DMS79 (cell line): ENCODE results near the gene DNAAF8.

ENCODE experiments used
- DNase-seq: peaks from one replicate; lab custom pipeline; 2025; lab: John Stamatoyannopoulos, UW

Gene DNAAF8

GRCh38 chr16:4695473-4696171 is 38.7 kb upstream of the DNAAF8 start:
- no peak for DNase-seq

DNA sequence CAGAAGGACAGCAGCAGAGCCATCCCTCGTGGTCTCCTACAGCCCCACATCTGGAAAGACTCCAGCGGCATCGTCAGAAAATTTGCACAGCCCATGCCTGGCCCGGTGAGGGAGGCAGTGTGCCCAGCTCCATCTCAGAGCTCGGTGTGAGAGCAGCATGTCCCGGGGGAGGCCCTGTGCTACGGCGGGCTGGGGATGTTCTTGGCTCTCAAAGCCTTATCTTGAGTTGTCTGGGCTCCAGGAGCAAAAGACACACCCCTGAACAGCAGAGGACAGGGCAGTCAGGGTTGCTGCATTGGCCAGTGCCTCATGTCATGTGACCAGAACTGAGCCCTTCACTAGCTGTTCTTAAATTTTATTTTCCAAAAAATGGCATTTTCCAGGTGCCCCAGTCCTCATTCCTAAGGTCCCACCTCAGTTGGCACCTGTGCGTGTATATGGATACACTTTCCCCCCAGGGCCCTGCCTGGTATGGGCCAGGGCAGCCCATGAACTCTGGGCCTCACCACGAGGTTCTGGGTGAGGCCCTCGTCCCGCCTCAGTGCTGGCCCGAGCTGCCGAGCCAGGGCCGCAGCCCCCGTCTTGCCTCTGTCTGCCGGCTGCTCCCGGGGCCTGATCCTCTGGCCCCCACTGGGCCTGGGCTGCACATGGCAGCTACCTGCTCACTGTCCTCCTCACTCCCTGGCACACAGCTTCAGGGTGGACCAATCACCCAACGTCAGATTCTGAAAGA is 38.0 kb upstream of the DNAAF8 start:
- DNase-seq, result no peak

GRCh38 chr16:4696905-4697847 is 37.2 kb upstream of the DNAAF8 start:
- DNase-seq, result no peak

- DNase-seq, result no peak
These were observed 36.5 kb upstream of the DNAAF8 start for GRCh38 chr16:4697848-4698291.

DNA sequence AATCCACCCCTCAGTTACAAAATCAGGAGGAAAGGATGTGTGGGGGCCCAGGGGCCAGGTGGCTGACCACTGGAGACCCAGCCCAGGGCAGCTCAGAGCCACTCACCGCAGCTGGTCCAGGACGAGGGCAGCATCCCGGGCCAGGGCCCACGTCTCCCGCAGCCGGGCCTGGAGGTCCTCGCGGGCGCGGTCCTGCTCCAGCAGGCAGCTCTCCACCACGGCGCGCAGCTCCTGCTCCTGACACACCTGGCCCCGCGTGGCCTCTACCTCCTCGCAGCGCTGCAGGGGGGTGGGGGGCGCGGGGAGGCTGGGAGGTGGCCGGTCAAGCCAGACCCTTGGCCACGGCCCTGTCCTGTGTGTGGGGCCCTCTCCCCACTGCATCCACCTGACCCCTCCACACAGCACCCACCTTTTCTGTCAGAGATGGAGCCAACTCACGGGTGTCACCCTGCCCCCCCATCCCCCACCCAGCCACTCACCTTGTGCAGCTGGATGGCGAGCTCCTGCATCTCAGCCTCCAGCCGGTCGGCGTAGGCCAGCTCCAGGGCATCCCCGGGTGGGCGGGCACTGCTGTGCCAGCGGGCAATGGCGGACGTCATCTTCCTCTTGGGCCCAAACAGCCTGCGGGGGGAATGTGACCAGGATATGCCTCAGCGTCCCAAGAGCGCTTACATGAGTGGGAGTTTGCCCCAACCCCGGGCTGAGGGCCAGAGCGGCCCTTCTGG is 35.9 kb upstream of the DNAAF8 start:
- no peak for DNase-seq

GRCh38 chr16:4699046-4699556 is 35.2 kb upstream of the DNAAF8 start:
- no peak for DNase-seq

DNA sequence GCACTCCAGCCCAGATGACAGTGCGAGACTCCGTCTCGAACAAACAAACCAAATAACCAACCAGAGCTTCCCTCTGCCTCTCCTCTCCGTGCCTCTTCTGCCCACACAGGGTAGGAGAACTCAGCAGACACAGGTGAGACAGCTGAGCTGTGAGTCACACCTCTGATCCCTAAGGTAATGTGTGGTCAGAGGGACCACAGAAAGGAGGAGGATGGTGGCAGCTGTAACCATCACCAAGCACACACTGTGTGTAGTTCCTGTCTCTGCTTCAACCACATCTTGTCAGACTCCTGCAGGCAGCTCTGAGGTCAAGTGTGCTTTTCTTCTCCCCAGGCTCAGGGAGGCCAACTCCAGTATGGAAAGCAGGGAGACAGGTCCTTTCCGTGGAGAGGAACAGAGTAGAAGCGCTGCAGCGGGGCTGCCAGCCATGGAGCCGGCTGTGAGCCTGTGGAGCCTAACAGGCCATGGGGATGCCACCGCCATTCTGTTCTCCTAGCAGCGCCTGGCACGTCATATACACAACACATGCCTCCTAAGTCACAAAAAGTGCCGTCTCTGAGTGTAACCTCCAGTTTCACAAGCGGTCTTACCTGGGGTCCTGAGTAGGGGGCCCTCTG is 33.8 kb upstream of the DNAAF8 start:
- no peak for DNase-seq

GRCh38 chr16:4700997-4701743 is 33.2 kb upstream of the DNAAF8 start:
- DNase-seq, result no peak

DNA sequence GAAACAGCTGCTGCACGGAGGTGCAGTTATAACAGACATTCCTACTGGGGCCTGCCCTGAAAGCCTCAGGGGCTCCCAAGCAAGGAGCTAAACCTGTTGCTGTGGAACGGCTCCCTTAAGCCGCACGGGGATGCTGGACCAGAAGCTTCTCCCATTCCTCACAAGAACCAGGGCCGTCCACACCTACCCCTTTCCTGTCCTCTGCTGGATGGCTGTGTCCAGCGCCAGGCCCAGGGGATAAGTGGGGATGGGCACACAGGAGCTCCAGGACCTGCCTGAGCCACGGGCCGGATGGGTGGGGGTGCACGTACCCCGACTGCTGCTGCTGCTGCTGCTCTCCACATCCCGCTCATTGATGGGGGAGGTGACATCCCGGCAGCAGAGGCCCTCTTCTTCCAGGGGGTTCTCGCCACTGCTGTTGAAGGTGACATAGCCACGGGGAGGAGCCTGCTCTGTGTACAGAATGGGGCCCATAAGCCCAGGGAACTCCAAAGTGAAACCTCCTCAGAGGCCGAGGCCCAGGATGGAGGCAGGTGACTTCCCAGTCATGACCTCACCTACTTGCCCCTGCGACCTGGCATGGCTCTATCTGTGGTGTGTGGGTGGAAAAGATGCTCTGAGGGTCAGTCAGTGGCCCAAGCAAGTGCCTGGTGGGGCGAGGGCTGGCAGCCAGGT is 32.4 kb upstream of the DNAAF8 start:
- no peak for DNase-seq

DNA sequence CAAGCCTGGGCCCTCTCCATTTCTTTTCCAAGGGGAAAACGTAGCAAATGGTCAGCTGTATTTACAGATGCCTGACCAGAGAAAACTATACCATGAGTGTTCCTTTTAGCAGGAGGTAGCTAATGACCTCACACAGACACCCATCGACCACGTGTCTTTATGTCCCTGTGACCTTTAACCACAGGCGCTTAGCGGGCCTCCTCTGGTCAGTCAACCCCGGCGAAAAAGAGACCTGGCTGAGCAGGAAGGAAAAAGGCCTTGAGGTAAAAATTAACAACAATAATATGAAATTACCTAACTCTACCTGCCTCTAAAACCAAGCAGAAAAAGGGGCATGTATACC is 31.9 kb upstream of the DNAAF8 start:
- no peak for DNase-seq

- no peak for DNase-seq
These were observed 30.4 kb upstream of the DNAAF8 start for GRCh38 chr16:4703906-4704305.

- no peak for DNase-seq
These were observed 29.8 kb upstream of the DNAAF8 start for GRCh38 chr16:4704491-4704890.

GRCh38 chr16:4704913-4705312 is 29.4 kb upstream of the DNAAF8 start:
- no peak for DNase-seq

DNA sequence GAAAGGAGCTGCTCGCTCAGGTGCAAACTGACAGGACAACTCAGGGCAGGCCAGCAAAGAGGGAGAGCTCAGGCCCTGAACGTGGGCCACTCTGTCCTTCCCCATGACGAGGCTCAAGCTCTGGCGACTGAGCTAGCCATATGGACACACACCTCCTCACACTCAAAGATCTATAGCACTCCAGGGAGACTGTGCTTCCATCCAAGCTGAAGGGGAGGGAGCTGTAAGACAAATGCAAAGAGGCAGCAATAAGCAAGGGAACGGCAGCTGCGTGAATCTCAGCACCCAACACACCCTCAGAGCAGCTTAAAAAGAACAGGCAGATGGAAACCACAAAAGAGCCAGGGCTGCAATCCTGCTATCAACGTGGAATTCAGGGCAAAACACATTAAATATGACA is 27.5 kb upstream of the DNAAF8 start:
- no peak for DNase-seq

DNA sequence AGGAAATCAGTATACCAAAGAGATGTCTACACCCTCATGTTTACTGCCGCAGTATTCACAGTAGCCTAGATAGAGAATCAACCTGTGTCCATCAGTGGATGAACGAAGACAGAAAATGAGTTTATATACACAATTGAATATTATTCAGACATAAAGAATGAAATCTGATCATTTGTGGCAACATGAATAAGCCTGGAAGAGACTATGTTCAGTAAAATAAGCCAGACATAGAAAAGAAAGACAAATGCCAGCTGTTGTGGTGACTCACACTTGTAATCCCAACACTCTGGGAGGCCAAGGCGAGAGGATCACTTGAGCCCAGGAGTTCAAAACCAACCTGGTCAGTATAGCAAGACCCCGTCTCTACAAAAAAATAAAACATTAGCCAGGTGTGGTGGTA is 24.9 kb upstream of the DNAAF8 start:
- no peak for DNase-seq

GRCh38 chr16:4713663-4714501 is 20.5 kb upstream of the DNAAF8 start:
- no peak for DNase-seq

DNA sequence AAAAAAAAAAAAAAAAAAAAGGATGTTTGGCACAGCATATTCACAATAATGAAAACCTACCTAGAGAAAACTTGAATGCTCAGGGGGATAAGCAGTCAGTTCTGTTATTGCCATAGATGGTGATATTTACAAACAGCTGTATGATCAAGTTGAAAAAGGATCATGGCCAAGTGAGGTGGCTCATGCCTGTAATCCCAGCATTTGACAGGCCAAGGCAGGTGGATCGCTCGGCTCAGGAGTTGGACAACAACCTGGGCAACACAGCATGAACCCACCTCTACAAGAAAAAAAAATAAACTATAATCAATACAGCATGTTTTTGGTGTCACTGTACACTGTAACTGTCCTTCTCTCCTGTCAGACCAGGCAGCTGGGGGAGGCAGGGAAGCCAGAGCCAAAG is 19.3 kb upstream of the DNAAF8 start:
- DNase-seq, result no peak

DNA sequence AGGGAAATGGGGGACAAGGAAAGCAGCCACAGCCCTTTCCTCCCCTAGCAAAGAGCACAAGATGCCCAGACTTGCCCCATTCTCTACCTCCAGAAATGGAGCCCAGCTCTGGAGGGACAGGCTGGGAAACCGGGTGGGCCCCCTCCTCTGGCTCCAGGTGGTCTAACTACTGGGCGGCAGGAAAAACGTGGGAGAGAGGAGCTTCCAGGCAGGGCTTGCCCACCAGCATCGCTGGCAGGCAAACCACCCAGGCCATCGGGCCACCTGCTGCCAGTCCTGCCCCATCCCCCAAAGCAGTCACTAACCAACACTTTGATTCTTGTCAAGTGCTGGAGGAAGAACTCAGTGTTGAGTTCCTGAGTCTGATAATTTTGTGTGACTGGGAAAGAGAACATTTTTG is 15.9 kb upstream of the DNAAF8 start:
- DNase-seq, result no peak
